GM12878 (cell line): ENCODE data around the gene INSRR. TPM values are rescaled to one million over a fixed set of nuclear protein-coding genes. Genes with fewer than 3 reads are reported as not detected.
A peak's percentile ranks its signal among the peaks of the same experiment; 100 is the strongest.

Experiments
- ATAC-seq: fragments of 200-7000 bp; cut with Tn5 transposase; 3 replicates; pipeline ENCODE4 v1.9.1; 2020; ENCODE audit warnings: mild to moderate bottlenecking, moderate library complexity
- BruUV-seq: library from RNA; stranded (reverse); fragments of 400-500 nt; replicated peaks from 2 replicates; lab custom pipeline; 2021; lab: Mats Ljungman, UMichigan
- CTCF ChIA-PET: fragments of 300-600 bp; sonication (Branson Sonifier 250); formaldehyde crosslinking; extraction: SDS; loops from one replicate; lab custom pipeline; 2021; ENCODE audit warnings: inconsistent platforms; lab: Yijun Ruan, JAX
- POLR2A ChIA-PET: fragments of 350-600 bp; formaldehyde crosslinking; extraction: SDS; loops from one replicate; lab custom pipeline; 2021; ENCODE audit warnings: inconsistent platforms; lab: Charles Lee
- RAD21 ChIA-PET: fragments of 300-600 bp; sonication (Branson Sonifier 250); formaldehyde crosslinking; loops from one replicate; lab custom pipeline; 2023; ENCODE audit warnings: antibody characterized with exemption; ENCODE audit not compliant: unreplicated experiment; lab: Charles Lee
- SMC1A ChIA-PET: fragments of 300-600 bp; sonication (Branson Sonifier 250); formaldehyde crosslinking; loops from one replicate; lab custom pipeline; 2023; ENCODE audit not compliant: unreplicated experiment, uncharacterized antibody; lab: Charles Lee
- DNase-seq: peaks from one replicate; pipeline ENCODE4 v3.0.0-alpha.2; 2011; ENCODE audit warnings: low read depth, low spot score
- FAIRE-seq: peaks from 3 replicates; lab custom pipeline; 2011; peaks lifted over from hg19 to GRCh38; lab: Jason Lieb, UNC
- H2AFZ ChIP-seq: 2 replicates; pipeline ENCODE4 v1.6.0; 2011; ENCODE audit warnings: low read depth, low read length, control low read depth; ENCODE audit not compliant: control insufficient read depth
- H3K27ac ChIP-seq: 2 replicates; pipeline ENCODE4 v1.5.1; 2011; ENCODE audit warnings: control low read depth; ENCODE audit not compliant: control insufficient read depth, insufficient read depth
- H3K27me3 ChIP-seq, 2 experiments: replicated peaks in 1 of 2; 2 replicates each; pipeline versions ENCODE4 v1.6.0 to v1.6.1; 2011; ENCODE audit warnings: low read length in 1 of 2; ENCODE audit not compliant: control insufficient read depth in 2 of 2, insufficient read depth in 2 of 2
- H3K36me3 ChIP-seq, 2 experiments: 2 replicates each; pipeline ENCODE4 v1.5.1; 2011; ENCODE audit warnings: low read length in 1 of 2; ENCODE audit not compliant: control insufficient read depth in 2 of 2, insufficient read depth in 2 of 2
- H3K4me1 ChIP-seq: 2 replicates; pipeline ENCODE4 v1.6.1; 2011; ENCODE audit warnings: mild to moderate bottlenecking, low read length, moderate library complexity, mixed read lengths; ENCODE audit not compliant: control insufficient read depth, insufficient read depth
- H3K4me2 ChIP-seq: 2 replicates; pipeline ENCODE4 v1.6.0; 2011; ENCODE audit warnings: control low read depth; ENCODE audit not compliant: control insufficient read depth, insufficient read depth
- H3K4me3 ChIP-seq: fragments of 200-600 bp; sonication (generic); 2 replicates; pipeline ENCODE4 v1.5.1; 2016
- H3K79me2 ChIP-seq: 2 replicates; pipeline ENCODE4 v1.6.0; 2011; ENCODE audit warnings: low read length; ENCODE audit not compliant: control insufficient read depth, insufficient read depth
- H3K9ac ChIP-seq: 2 replicates; pipeline ENCODE4 v1.8.0; 2011; ENCODE audit warnings: low read length, control low read depth, mixed read lengths; ENCODE audit not compliant: control insufficient read depth, insufficient read depth
- H3K9me3 ChIP-seq: replicated peaks from 3 replicates; pipeline ENCODE4 v1.5.1; 2011; ENCODE audit warnings: mild to moderate bottlenecking, low read length; ENCODE audit not compliant: control insufficient read depth, insufficient read depth
- H4K20me1 ChIP-seq: 2 replicates; pipeline ENCODE4 v1.6.0; 2011; ENCODE audit not compliant: control insufficient read depth, insufficient read depth
- BACH1 ChIP-seq: fragments of 450-650 bp; IDR thresholded peaks from 2 replicates; pipeline ENCODE4 v1.6.1; 2017; ENCODE audit warnings: mild to moderate bottlenecking, borderline replicate concordance
- BCL11A ChIP-seq: IDR thresholded peaks from 2 replicates; pipeline ENCODE4 v1.6.1; 2011; ENCODE audit warnings: low read depth, low read length
- CEBPB ChIP-seq, 2 experiments: fragments of 150-350 bp in 1 of 2; IDR thresholded peaks; 2 replicates each; pipeline ENCODE4 v1.6.1; 2012 to 2014; ENCODE audit warnings: low read depth in 2 of 2, low read length in 2 of 2, borderline replicate concordance in 1 of 2, inconsistent platforms in 1 of 2
- CREB1 ChIP-seq: IDR thresholded peaks from 2 replicates; pipeline ENCODE4 v1.6.1; 2012; ENCODE audit warnings: low read depth, mild to moderate bottlenecking, inconsistent platforms
- HCFC1 ChIP-seq: fragments of 150-350 bp; IDR thresholded peaks from 2 replicates; pipeline ENCODE4 v1.6.1; 2014; ENCODE audit warnings: low read length
- HDGF ChIP-seq: fragments of 450-650 bp; IDR thresholded peaks from 2 replicates; pipeline ENCODE4 v1.6.1; 2016; ENCODE audit warnings: antibody characterized with exemption
- MEF2B ChIP-seq: fragments of 450-650 bp; IDR thresholded peaks from 2 replicates; pipeline ENCODE4 v1.6.1; 2018; ENCODE audit warnings: mild to moderate bottlenecking, moderate library complexity; ENCODE audit not compliant: partially characterized antibody, poor library complexity, severe bottlenecking
- MTA3 ChIP-seq: IDR thresholded peaks from 2 replicates; pipeline ENCODE4 v1.6.1; 2012; ENCODE audit warnings: low read length, inconsistent platforms, borderline replicate concordance
- POLR2AphosphoS2 ChIP-seq: IDR thresholded peaks from 2 replicates; pipeline ENCODE4 v1.6.1; 2011; ENCODE audit warnings: low read depth, mild to moderate bottlenecking, low read length, improper control_type of control experiment, moderate library complexity
- SIN3A ChIP-seq: IDR thresholded peaks from 2 replicates; pipeline ENCODE4 v1.6.1; 2012; ENCODE audit warnings: low read depth, low read length, improper control_type of control experiment
- SMARCA5 ChIP-seq: fragments of 450-650 bp; IDR thresholded peaks from 2 replicates; pipeline ENCODE4 v1.6.1; 2017; ENCODE audit warnings: mild to moderate bottlenecking
- SPI1 ChIP-seq: IDR thresholded peaks from 2 replicates; pipeline ENCODE4 v1.6.1; 2011; ENCODE audit warnings: low read depth, mild to moderate bottlenecking, low read length, moderate library complexity, borderline replicate concordance; ENCODE audit not compliant: insufficient read depth
- SRF ChIP-seq, 2 experiments: IDR thresholded peaks; 2 replicates each; pipeline ENCODE4 v1.6.1; 2011; ENCODE audit warnings: low read depth in 2 of 2, low read length in 2 of 2, mild to moderate bottlenecking in 1 of 2, moderate library complexity in 1 of 2
- STAT3 ChIP-seq: IDR thresholded peaks from 2 replicates; pipeline ENCODE4 v1.6.1; 2011; ENCODE audit warnings: low read depth, low read length, improper control_type of control experiment
- TBL1XR1 ChIP-seq: IDR thresholded peaks from 2 replicates; pipeline ENCODE4 v1.6.1; 2012; ENCODE audit warnings: low read depth, low read length, improper control_type of control experiment
- USF2 ChIP-seq: IDR thresholded peaks from 2 replicates; pipeline ENCODE4 v1.6.1; 2011; ENCODE audit warnings: low read depth, low read length, improper control_type of control experiment, borderline replicate concordance
- WRNIP1 ChIP-seq: IDR thresholded peaks from 2 replicates; pipeline ENCODE4 v1.6.1; 2011; ENCODE audit warnings: low read depth, low read length, improper control_type of control experiment, borderline replicate concordance
- YBX1 ChIP-seq: fragments of 450-650 bp; IDR thresholded peaks from 2 replicates; pipeline ENCODE4 v1.6.1; 2016; ENCODE audit warnings: antibody characterized with exemption
- ZBTB11 ChIP-seq: fragments of 450-650 bp; formaldehyde crosslinking; IDR thresholded peaks from 2 replicates; pipeline ENCODE4 v1.5.0; 2022; ENCODE audit warnings: mild to moderate bottlenecking, missing genetic modification characterization
- WGBS: methylation state at CpG from one replicate; pipeline ENCODE4 v1.1.6; 2016; ENCODE audit warnings: low lambda C conversion rate; ENCODE audit not compliant: insufficient replicate concordance, insufficient coverage; ENCODE audit errors: missing lambda C conversion rate; 5-methylcytosine and 5-hydroxymethylcytosine counted together
- in situ Hi-C: fragments of 300-500 bp; cut with MboI; formaldehyde crosslinking; loops from 9 replicates; pipeline ENCODE4 v1.14.3; 2018; ENCODE audit warnings: mixed read lengths
- intact Hi-C: fragments of 100-400 bp; cut with micrococcal nuclease; formaldehyde crosslinking; loops from one replicate; pipeline ENCODE4 v1.14.2; 2022; ENCODE audit not compliant: unreplicated experiment
- polyA plus RNA-seq, 11 experiments: library from polyadenylated mRNA; depleted of rRNA in 4 of 11; unstranded in 6 of 11; stranded (reverse) in 5 of 11; fragments of >200 nt; fragmentation: Nextera tagmentation in 4 of 11; fragmentation: Illumina TruSeq in 1 of 11; extraction: Ambion mirVana in 4 of 11; extraction: Trizol in 1 of 11; gene quantifications; 1 replicate in 1 of 11; 2 replicates in 10 of 11; pipeline versions ENCODE4 v1.2.1 to v1.2.3, GENCODE V29; 2011 to 2016; ENCODE audit warnings: inconsistent platforms in 2 of 11, missing spikeins in 2 of 11, low read depth in 1 of 11
- total RNA-seq, 4 experiments: library from RNA; depleted of rRNA in 3 of 4; stranded (reverse); fragments of >200 nt in 3 of 4; fragmentation: Illumina TruSeq in 1 of 4; extraction: Trizol in 1 of 4; gene quantifications; 2 replicates each; pipeline versions ENCODE4 v1.2.1 to v1.2.3, GENCODE V29; 2013 to 2021

Gene INSRR
- total and polyA plus RNA-seq, 10 of the 15 experiments (the other 5 are each of a cell fraction or from before 2014, with no cell fraction given), result 0.01 TPM; not detected in 9

GRCh38 chr1:156795787-156796186 is 63.1 kb downstream of the INSRR start:
- Histone ChIP-seq H4K20me1 (no peaks in the 10 kb centered on the region), H3K4me1 (peaks cover 17% of the 10 kb centered on the region), H3K79me2 (no peaks in the 10 kb centered on the region), H2AFZ (no peak overlapping the region), H3K9ac (no peak overlapping the region), H3K27ac (no peak overlapping the region), H3K9me3 (no peaks in the 10 kb centered on the region), H3K4me2 (peak overlapping the region; percentile 38; the same call in 1 of the 2 replicates), H3K27me3 (no peaks in the 10 kb centered on the region), H3K4me3 (no peak overlapping the region), H3K36me3 (peaks cover 41 to 53% of the 10 kb centered on the region in 2 experiments)
- BruUV-seq, result no TSS peak
- POLR2A ChIA-PET, result interaction anchor here (0.8 kb wide), 1 partner anchor 69 kb away, joined by 3 read pairs; no protein-coding TSS in a partner anchor
- CTCF ChIA-PET, result interaction anchor here (1.0 to 13.1 kb wide), 14 partner anchors 10 to 106 kb away, joined by 3 to 206 read pairs (median 8); partner anchors contain the start of genes INSRR, ISG20L2, METTL25B and NTRK1
- SMC1A ChIA-PET, result interaction anchor here (0.9 to 5.7 kb wide), 7 partner anchors 11 to 312 kb away, joined by 3 to 60 read pairs (median 6); partner anchors contain the start of genes INSRR, ISG20L2, METTL25B and NTRK1
- no peak for DNase-seq
- 11% methylated on average over 7 of the region's 7 CpGs for WGBS
- RAD21 ChIA-PET, result interaction anchor here (1.0 to 11.9 kb wide), 4 partner anchors 40 to 68 kb away, joined by 3 to 115 read pairs (median 24); partner anchors contain the start of genes INSRR, ISG20L2, METTL25B and NTRK1
- intact Hi-C loops, result loop anchor here (5.0 kb wide), 1 partner anchor 42 kb away; no protein-coding TSS in a partner anchor
- no peak for FAIRE-seq
- ATAC-seq, result no peak
- in situ Hi-C loops, result no loop called here
- TF ChIP-seq BACH1, result no peak
- TF ChIP-seq HDGF, result no peak
- TF ChIP-seq CEBPB (IDR thresholded peaks at IDR 0.05; ENCODE audit: borderline replicate concordance in 1 of 2, low read depth in 2 of 2, low read length in 2 of 2), result no peak
- no peak for TF ChIP-seq USF2
- TF ChIP-seq SRF (IDR thresholded peaks at IDR 0.05; ENCODE audit: low read depth in 2 of 2, low read length in 2 of 2), result no peak
- no peak for TF ChIP-seq STAT3
- TF ChIP-seq ZBTB11 (CRISPR knock-in tag), result no peak
- no peak for TF ChIP-seq SPI1
- no peak for TF ChIP-seq SIN3A
- TF ChIP-seq BCL11A, result no peak
- TF ChIP-seq TBL1XR1, result no peak
- no peak for TF ChIP-seq YBX1
- no peak for TF ChIP-seq POLR2AphosphoS2
- no peak for TF ChIP-seq SMARCA5
- TF ChIP-seq CREB1, result no peak
- TF ChIP-seq MTA3, result no peak
- TF ChIP-seq HCFC1, result no peak
- no peak for TF ChIP-seq WRNIP1
- no peak for TF ChIP-seq MEF2B
